Measurements from ENCODE around the gene PRKG1. TPM values are rescaled to one million over a fixed set of nuclear protein-coding genes. Genes with fewer than 3 reads are reported as not detected.

Gene PRKG1
- total and polyA plus RNA-seq, 2 of the 4 experiments (the other 2 are of a cell fraction), result 3.5 to 18.3 TPM

DNA sequence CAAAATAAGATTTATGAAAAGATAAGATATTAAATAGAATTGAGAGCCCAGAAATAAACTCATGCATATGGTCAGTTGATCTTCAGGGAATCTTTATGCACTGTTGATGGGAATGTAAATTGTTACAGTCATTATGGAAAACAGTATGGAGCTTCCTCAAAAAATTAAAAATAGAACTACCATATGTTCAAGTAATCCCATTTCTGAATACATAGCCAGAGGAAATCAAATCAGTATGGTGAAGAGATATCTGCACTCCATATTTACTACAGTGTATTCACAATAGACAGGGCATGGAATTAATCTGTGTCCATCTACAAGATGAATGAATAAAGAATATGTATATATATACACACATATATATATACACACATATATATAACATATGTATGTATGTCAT is 747.5 kb downstream of the PRKG1 start:
- H3K9me1 ChIP-seq (ENCODE audit: insufficient read depth, low read length), result 0 out of 2 replicates have a peak, but pooled peaks cover 3% of the 10 kb centered on the region
- H2AK5ac ChIP-seq (ENCODE audit: low read depth, low read length), result no peak overlapping the region
- H4K91ac ChIP-seq (ENCODE audit: insufficient read depth, low read depth, low read length), result no peak overlapping the region
- no peak overlapping the region for H3K4me3 ChIP-seq (ENCODE audit: insufficient read depth, low read depth, low read length)
- no peak overlapping the region for H2BK15ac ChIP-seq (ENCODE audit: low read depth, low read length)
- no peaks in the 10 kb centered on the region for H3K9me3 ChIP-seq (ENCODE audit: control insufficient read depth, insufficient read depth, low read length)
- H4K8ac ChIP-seq (ENCODE audit: low read depth in 2 of 2, low read length in 2 of 2), result no peak overlapping the region
- H4K5ac ChIP-seq (ENCODE audit: low read depth, low read length), result no peak overlapping the region
- H3K27ac ChIP-seq (ENCODE audit: insufficient read depth, low read length), result no peak overlapping the region
- ChIA-PET CTCF (no interaction called here), POLR2A (ENCODE audit: unreplicated experiment) (no interaction called here)
- no peaks in the 10 kb centered on the region for H3K79me1 ChIP-seq (ENCODE audit: low read depth in 1 of 2, low read length in 2 of 2)
- in situ Hi-C loops (cut with MboI; ENCODE audit: low sequenced_read_pairs), result no loop called here
- BruUV-seq (replicated peaks), result no TSS peak
- TF ChIP-seq RAD21 (IDR thresholded peaks at IDR 0.05; ENCODE audit: low read length) (no peak), RFX5 (IDR thresholded peaks at IDR 0.05; ENCODE audit: low read depth, low read length) (no peak), CHD1 (IDR thresholded peaks at IDR 0.05; ENCODE audit: low read depth, low read length) (no peak), POLR2A (IDR thresholded peaks at IDR 0.05; ENCODE audit: low read depth, low read length) (no peak), MAZ (IDR thresholded peaks at IDR 0.05; ENCODE audit: borderline replicate concordance, low read depth, low read length) (no peak)
- TF ChIP-seq, protein P1, sequence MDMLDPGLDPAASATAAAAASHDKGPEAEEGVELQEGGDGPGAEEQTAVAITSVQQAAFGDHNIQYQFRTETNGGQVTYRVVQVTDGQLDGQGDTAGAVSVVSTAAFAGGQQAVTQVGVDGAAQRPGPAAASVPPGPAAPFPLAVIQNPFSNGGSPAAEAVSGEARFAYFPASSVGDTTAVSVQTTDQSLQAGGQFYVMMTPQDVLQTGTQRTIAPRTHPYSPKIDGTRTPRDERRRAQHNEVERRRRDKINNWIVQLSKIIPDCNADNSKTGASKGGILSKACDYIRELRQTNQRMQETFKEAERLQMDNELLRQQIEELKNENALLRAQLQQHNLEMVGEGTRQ (IDR thresholded peaks at IDR 0.05; ENCODE audit: low read depth, low read length), result no peak
- H3K9ac ChIP-seq (ENCODE audit: low read depth, low read length), result no peak overlapping the region
- ATAC-seq (ENCODE audit: low read depth), result no peak
- no peaks in the 10 kb centered on the region; the same call in 1 of the 2 replicates for H3K4me1 ChIP-seq (ENCODE audit: control insufficient read depth, insufficient read depth, low read length)
- no peak overlapping the region for H3K56ac ChIP-seq (ENCODE audit: extremely low read depth, insufficient read depth, low read length)
- intact Hi-C loops (cut with micrococcal nuclease), result no loop called here
- no peak overlapping the region for H2BK5ac ChIP-seq (ENCODE audit: low read depth, low read length, poor library complexity, severe bottlenecking)
- no peak overlapping the region for H3K14ac ChIP-seq (replicated peaks; ENCODE audit: low read depth, low read length)
- H4K20me1 ChIP-seq (ENCODE audit: insufficient read depth, low read length), result no peaks in the 10 kb centered on the region
- no peaks in the 10 kb centered on the region for H3K27me3 ChIP-seq (ENCODE audit: control insufficient read depth, insufficient read depth, low read length)
- H3K18ac ChIP-seq (ENCODE audit: low read depth, low read length), result no peak overlapping the region
- dilution Hi-C loops (cut with HindIII; ENCODE audit: low sequenced_read_pairs, unreplicated experiment), result no loop called here
- H2BK20ac ChIP-seq (ENCODE audit: low read depth, low read length), result no peak overlapping the region
- H3K23ac ChIP-seq (ENCODE audit: low read depth, low read length), result no peak overlapping the region
- no peak overlapping the region for H3K4me2 ChIP-seq (ENCODE audit: low read depth, low read length)
- no peak for DNase-seq
- H3K36me3 ChIP-seq (ENCODE audit: control insufficient read depth, insufficient read depth, low read length), result no peaks in the 10 kb centered on the region
- H3K4ac ChIP-seq (ENCODE audit: low read depth, low read length), result no peak overlapping the region
- no peak overlapping the region for H2BK120ac ChIP-seq (ENCODE audit: low read depth, low read length)
- H2AFZ ChIP-seq (replicated peaks; ENCODE audit: low read length, poor library complexity), result no peak overlapping the region
- H2AK9ac ChIP-seq (replicated peaks; ENCODE audit: low read depth, low read length, poor library complexity), result no peak overlapping the region
